ENCODE data around the gene ASTN2. TPM values are rescaled to one million over a fixed set of nuclear protein-coding genes. Genes with fewer than 3 reads are reported as not detected.

Gene ASTN2
- total RNA-seq, 2 donors from 2014 or later, result 16.8 to 31.3 TPM

DNA sequence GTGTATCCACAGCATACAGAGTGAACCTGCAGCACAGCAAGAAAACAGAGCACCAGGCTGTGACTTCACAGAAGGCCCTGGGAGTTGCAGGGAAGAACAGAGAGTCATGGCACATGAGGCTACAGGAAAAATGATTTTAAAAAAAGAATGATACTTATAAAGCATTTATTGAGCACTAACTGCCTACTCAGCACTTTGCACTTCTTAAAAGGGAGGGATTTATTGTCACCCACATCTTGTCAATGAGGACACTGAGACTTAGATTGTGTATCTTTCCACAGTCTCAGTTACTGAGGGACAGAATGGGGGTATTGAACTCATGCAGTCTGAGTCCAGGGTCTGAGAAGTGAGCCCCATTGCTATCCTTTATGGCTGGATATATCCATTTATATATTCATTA, 972.3 kb downstream of the ASTN2 start:
- DNase-seq, result no peak
- ATAC-seq, result no peak
- intact Hi-C loops (cut with DNase I), result no loop called here

DNA sequence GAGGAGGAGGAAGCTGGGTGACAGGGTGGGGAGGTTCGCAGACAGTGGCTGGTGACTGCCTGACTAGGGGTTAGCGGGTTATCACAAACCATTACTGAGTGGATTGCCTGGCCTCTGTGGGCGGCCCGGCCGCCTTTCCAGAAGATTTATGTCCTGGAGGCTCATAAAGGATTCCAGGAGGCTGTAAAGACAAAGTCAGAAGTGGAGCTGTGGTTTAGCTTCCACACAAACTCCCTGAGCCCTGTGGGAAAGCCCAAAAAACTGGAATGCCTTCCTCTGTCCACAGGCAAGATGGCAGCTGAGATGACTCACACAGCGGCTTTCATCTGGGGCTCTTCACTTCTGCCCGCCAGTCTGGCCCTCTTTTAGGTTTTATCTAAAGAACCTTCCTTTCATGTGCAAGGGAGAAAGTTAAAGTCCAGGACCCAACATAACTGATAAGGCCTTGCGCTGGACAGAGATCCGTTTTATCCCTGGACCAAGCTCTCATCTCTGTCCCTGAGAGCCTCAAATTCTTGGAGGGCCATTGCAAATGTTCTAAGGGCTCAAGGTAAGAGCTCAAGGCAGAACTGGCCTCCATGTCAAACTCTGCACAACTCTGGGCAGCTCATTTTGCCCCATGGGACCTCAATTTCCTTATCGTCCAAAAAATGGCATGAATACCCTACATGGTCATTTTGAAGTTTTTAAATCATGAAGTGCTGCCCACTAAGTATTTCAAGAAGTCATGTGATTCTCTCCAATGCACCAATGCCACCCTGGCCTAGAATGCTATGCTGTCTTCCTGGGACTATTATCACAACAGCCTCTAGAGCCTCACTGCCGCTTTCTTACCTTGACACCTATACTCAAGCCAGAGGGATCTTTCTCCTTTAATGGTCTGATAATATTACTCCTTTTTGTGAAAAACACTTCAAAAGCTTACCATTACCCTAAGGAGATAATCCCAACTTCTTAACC, 977.2 kb downstream of the ASTN2 start:
- intact Hi-C loops (cut with DNase I), result no loop called here
- DNase-seq (no peak), ATAC-seq (no peak)

DNA sequence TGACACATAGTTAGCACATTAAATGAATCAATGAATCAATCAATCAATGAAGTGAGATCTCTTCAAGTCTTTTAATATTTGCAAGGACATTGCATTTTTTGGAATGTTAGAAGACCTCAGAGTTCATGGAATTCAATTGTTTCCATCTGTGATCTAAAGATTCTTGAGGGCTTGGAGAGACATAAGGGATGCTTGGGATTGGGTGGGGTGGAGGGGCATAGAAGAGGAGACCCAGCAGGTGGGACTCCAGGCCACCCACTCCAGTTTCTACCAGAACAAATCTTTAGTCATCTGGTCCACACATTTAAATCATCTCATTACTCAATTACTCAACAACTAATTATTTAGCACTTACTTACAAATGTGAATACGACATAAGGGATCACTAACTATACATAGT, 978.7 kb downstream of the ASTN2 start:
- DNase-seq (no peak), ATAC-seq (no peak)
- intact Hi-C loops (cut with DNase I), result no loop called here

DNA sequence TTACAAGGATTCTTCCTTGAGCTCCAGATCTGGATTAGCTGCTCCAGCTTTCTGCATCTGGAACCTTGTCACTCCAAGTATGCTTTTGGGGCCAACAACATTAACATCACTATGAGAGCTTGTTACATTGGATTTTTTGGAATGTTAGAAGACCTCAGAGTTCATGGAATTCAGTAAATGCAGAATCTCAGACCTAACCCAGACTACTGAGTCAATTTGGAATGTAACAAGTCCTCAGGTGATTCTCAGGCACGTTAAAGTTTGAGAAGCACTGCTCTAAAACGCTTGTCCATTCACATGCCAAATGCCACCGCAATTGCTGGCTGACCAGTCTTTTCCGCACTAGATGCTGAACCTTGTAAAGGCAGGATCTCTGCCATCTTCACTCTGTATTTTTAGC, 979.2 kb downstream of the ASTN2 start:
- intact Hi-C loops (cut with DNase I), result no loop called here
- DNase-seq, result no peak
- no peak for ATAC-seq

DNA sequence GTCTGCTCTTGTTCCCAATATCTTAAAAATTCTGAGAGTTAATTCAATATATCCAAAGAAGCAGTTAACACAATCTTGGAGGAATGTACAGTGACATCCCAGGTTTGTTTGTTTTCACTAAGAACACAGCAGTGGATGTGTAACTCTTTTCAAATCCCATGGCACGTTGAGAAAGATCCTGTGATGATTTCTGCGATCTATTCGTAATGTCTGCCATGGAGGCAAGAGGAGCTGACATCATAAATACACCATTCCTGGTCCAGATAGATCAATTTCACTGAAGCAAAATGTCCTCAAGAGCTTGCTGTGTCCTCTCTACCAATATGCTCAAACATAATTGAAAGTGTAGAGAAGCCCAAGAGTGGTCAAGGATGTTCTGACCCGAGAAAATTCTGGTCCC, 980.5 kb downstream of the ASTN2 start:
- no peak for DNase-seq
- ATAC-seq, result no peak
- intact Hi-C loops (cut with DNase I), result no loop called here

DNA sequence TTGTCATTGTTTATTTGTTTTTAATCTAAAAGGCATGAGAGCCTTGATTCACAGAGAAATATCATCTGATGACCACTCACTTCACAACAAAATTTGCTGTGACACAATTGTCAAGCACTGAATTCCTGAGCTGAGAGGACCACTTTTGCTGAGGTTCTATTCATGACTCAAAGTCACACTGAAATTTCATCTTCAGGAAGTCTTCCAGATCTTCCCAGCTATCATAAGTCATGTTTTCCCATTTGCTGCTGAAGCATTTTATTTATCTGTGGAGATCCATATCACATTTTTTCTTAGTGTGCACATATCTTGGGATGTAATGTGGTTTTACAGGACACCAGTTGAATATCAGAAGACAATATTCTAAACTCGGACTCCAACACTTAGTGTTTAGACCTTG, 982.8 kb downstream of the ASTN2 start:
- no peak for ATAC-seq
- intact Hi-C loops (cut with DNase I), result no loop called here
- no peak for DNase-seq

DNA sequence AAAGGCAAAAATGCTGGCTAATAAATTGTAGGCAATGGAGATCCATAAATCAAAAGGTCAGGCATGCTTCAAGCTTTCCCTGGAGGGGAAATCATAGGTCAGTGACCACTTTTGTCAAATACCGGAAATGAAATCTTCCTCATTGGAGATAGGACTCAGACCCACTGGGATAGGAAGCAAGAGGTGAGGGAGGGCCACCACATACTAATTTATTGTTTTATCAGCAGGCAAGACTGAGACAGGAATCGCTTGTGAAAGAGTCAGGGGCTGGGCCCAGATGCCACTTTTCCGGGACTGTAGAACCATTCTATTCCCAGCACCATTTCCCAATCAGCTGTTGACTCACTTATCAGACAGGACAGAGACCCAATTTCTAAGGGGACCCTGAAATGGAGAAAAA, 984.0 kb downstream of the ASTN2 start:
- no peak for DNase-seq
- no peak for ATAC-seq
- intact Hi-C loops (cut with DNase I), result no loop called here

DNA sequence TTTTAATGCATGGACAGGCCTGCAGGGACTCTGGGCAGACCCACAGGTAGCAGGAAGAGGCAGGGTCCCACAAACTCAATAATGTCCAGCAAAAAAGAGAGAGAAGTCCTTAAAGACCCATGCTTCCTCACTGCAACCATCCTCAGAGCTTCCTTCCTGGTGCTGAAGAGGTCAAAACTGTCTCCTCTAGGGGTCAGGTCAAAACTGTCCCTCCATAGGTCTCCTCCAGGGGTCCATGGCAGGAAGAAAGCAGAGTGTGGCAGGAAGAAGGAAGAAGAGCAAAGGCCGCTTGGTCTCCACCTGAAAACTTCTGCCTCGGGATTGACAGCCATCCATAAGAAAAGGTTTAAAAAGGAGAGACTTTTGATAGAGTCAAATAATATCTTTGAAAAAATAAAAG, 989.6 kb downstream of the ASTN2 start:
- ATAC-seq, result no peak
- intact Hi-C loops (cut with DNase I), result no loop called here
- DNase-seq, result no peak

DNA sequence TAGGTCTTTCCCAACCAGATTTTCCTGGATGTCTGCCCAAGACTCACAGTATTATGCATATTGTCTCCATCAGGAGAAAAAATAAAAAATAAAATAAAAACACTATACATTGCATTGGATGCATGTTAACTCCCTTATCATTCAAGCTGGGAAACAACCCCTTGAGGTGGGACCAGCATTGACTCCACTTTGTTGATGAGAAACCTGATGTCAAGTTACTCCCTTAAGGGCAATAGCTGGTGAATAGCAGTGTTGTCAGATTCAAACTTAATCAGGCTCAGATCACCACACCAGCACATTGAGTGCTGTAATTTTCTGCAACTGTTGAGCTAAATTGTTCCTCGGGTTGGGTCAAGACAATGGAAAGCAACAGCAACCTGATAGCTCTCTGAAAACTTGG, 991.7 kb downstream of the ASTN2 start:
- DNase-seq, result no peak
- no peak for ATAC-seq
- intact Hi-C loops (cut with DNase I), result no loop called here

DNA sequence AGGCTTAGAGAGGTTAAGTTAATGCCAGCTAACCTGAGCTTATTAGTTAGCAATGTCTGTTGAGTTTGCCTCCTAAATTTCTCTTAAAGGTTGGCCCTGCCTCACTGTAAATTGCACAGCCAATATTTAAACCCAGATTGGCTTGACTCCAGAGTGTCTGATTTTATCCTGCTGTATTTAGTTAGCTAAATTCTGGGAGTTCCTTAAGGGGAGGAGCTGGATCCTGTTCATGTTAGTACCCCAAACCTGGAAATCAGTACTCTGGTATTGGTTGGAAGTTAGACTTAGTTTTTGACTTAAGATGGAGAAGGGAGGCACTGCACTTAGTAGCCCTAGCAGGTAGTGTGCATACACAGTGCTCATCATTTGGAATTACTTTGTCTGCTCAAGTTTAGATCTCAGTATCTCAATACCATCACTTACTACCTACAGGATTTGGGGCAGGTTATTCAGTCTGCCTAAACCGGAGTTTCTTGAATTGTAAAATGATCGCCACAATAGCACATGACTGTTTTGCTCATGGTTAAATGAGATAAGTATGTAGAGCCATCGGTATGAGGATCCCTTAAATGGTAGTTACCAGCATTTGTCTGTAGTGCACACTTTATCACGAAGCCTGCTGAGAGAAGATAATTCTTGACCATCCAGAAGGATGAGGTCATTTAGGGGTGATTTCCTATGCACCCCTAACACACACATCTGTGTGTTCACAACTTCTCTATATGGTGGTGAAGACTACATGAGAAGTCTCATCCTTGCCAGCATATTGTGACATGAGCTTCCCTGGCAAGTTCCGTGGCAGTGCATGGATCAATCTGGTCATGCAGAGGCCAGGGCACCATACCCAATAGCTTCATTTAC, 992.5 kb downstream of the ASTN2 start:
- intact Hi-C loops (cut with DNase I), result no loop called here
- ATAC-seq (no peak), DNase-seq (no peak)

DNA sequence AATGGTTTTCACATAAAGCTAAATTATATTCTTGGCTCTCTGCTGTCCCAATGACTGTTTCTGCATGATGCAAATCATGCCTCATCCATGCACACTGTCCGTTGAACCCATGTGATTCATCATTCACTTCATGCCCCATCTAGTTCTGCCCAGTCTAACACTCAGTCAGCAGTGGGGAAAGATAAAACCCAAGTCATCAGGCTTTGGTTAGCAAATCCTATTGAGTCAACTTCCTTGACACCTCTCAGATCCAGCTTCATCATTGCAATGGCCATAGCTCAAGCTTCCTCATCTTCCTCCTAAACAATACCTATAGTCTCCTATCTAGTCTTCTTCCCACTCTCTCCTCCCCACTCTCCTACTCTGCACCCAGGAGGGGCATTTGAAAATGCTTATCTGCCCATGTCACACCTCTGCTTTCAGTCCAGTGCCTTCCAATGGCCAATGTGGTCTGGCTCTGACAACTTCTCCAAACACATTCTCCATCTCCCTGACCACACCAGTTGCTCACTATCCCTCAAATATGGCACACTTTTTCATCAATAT, 993.8 kb downstream of the ASTN2 start:
- ATAC-seq (no peak), DNase-seq (no peak)
- intact Hi-C loops (cut with DNase I), result no loop called here

DNA sequence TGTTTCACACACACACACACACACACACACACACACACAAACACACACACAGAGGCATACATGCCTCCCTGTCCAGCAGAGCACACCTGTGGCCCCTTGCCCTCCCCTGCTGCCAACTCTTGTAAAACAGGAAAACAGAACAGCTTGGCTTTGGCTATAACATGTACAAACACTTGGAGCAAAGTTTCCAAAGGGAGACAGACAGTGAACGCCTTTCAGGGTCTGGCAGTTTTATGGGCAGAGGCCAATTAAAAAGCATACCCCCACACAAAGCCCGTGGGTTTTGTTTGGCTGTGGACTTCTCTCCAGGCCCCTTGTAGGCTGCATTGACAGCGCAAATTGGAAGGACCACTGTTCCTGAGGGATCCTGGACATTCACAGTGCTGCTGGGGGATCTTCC, 995.7 kb downstream of the ASTN2 start:
- intact Hi-C loops (cut with DNase I), result no loop called here
- ATAC-seq (no peak), DNase-seq (no peak)

DNA sequence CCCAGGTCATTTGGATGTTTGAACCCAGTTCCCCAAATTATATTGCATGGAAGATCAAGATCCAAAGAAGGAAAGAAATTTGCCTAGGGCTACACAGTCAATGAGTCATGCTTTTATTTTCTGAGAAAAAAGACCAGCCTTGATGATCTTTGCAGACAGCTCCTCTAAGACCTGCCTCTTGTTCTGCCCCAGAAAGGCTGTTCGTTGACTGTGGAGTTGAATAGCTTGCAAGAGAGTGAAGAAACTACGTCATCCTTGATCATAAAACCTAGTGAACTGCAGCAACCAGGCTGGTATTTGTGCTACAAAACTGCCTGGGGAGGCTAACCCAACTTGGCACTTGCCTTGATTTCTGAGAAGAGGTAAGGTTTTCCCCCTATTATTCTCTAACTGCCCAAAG, 997.4 kb downstream of the ASTN2 start:
- DNase-seq (no peak), ATAC-seq (no peak)
- intact Hi-C loops (cut with DNase I), result no loop called here

DNA sequence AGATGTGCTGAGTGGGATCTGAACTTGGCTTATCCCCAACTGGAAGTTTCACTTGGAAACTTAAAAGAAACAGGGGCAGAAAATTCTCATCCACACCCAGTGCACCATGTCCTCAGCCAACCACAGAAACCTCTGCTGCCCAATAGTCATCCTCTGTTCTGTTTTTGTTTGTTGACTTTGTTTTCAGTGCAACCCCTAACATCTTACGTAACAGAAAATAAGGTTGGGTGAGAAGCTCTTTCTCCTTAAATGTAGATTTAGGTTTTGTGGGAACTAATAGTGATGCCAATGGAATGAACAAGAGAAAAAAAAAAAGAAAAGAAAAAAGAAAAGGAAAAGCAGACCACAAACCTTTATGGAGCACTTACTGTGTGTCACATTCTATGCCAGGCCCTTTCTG, 998.4 kb downstream of the ASTN2 start:
- DNase-seq (no peak), ATAC-seq (no peak)
- intact Hi-C loops (cut with DNase I), result no loop called here

DNA sequence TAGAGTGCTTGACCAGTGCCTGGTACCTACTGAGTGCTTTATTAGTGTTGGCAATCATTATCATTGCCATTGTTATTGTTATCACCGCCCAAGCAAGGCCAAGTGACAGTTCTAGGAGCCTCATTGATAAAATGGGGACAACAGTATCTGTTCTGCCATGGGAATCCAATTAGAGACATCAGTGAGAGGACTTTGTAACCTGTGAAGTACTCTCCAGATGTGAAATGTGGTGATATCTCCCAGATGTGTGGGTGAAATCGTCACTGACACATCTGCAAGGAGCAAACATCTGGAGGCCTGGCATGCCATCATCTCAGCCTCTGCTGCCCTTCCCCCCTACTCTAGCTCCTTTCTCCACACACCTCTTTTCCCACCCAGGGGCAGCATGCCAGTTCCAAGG, 1000.5 kb downstream of the ASTN2 start:
- ATAC-seq, result no peak
- no peak for DNase-seq
- intact Hi-C loops (cut with DNase I), result no loop called here

DNA sequence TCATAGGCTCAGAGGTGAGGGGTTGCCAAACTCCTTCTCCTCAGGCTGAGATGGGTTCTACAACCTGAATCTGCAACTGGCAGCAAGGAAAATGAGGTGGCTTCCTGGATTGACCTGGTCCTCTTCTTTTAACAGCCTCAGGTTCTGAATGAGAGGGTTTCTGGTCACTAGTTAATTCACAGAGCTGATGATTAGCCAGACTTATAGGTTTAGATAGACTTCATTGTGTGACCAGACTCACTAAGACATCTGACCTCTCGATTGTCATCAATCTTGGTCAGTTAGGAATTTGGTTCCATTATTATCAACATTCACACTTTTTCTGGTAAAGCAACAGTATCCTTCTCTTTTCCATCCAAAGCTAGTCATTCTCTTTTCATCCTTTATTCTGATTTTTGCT, 1003.4 kb downstream of the ASTN2 start:
- DNase-seq, result no peak
- no peak for ATAC-seq
- intact Hi-C loops (cut with DNase I), result no loop called here

DNA sequence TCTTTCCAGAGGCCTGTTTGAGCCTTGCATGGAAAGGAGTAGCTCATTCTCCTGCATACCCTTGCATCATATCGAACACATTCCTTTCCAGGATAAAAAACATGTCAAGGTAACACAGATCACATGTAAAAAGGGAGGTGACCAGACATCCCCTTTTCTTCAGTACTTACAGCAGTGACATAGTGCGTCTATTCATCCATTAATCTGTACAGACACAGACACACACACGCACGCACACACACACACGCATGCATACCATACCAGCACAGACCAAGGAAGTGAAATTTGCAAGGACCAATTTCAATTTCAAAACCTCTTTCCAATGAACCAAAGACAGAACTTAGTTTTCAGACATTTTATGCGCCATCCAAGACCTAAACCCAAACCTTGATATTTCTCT, 1005.2 kb downstream of the ASTN2 start:
- DNase-seq (no peak), ATAC-seq (no peak)
- intact Hi-C loops (cut with DNase I), result no loop called here

DNA sequence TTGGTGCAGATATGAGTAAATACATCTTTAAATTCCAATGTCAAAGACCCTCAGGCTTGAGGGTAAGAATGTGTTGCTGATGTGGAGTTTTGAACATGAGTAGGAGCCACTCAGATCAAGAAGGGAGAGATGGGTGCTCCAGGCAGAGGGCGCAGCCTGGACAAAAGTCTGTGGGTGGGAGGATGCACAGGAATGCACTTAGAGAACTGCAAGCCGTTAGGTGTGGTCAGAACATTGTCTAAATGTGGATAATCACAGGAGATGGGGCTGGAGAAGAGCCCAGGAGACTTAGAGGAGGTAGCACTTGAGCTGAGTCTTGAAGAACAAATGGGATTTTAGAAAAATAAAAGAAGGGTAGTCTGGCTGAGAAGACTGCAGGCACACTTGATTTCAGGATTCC, 1005.7 kb downstream of the ASTN2 start:
- peak in 1 of 2 donors; percentile 17 for ATAC-seq
- intact Hi-C loops (cut with DNase I), result no loop called here
- no peak for DNase-seq

DNA sequence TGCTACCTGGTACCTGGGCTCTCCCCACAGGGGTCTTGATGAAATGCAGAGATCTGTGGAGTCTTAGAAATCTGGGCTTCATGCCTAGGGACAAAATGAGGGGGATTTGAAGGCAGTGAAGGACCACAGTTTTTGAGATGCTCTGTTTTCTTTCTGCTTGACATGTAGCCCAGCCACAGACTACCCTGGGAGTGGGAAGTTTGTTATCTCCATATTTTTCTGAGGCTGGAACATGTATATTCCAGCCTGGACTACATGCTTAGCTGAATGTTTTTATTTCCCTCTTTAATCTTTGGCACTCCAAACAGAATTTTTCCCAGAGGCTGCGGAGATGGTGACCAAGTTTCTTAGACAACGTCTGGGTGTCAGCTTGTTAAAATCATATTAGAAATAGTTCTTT, 1008.4 kb downstream of the ASTN2 start:
- intact Hi-C loops (cut with DNase I), result no loop called here
- DNase-seq, result no peak
- ATAC-seq, result peak in 1 of 2 donors; percentile 27

DNA sequence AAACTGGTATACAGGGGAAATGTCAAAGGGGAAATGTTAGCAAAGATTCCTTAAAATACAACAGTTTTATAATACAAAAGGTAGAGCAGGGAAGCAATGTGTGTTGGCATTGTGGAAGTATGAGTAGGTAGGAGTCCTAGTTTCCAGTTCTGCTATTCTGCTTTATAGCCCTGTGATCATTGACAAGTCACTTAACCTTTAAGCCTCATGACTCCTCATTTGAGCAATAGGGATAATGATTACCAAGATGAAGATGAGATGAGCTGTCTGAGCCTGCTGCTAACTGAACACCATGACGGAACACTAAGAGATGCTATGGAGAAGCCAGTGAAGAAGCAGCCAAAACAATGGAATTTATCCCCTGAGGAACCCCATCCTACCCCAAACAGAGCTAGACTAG, 1009.5 kb downstream of the ASTN2 start:
- intact Hi-C loops (cut with DNase I), result no loop called here
- DNase-seq (no peak), ATAC-seq (no peak)

Data from left cardiac atrium (tissue), 4 donors.